A549 (cell line): Measurements from ENCODE around the gene MTHFSD.

Source experiments
- CHD2 ChIP-seq: fragments of 150-350 bp; IDR thresholded peaks from 2 replicates; pipeline ENCODE4 v1.6.1; 2014; ENCODE audit warnings: low read length; ENCODE audit not compliant: partially characterized antibody
- CHD4 ChIP-seq: fragments of 200-600 bp; sonication (generic); IDR thresholded peaks from 2 replicates; pipeline ENCODE4 v1.6.1; 2016; ENCODE audit warnings: antibody characterized with exemption, mild to moderate bottlenecking, borderline replicate concordance
- CTCF ChIP-seq: fragments of >200 bp; sonication (Bioruptor Twin); formaldehyde crosslinking; IDR thresholded peaks from 3 replicates; pipeline ENCODE4 v1.5.1; 2016
- ELK1 ChIP-seq: fragments of 150-350 bp; IDR thresholded peaks from 2 replicates; pipeline ENCODE4 v1.6.1; 2014; ENCODE audit warnings: low read depth, mild to moderate bottlenecking, low read length
- ESRRA ChIP-seq: fragments of 150-350 bp; IDR thresholded peaks from 2 replicates; pipeline ENCODE4 v1.6.1; 2014; ENCODE audit warnings: mild to moderate bottlenecking, low read length, borderline replicate concordance
- HOXB13 ChIP-seq: fragments of 250-450 bp; sonication (Bioruptor Pico); IDR thresholded peaks from 2 replicates; pipeline ENCODE4 v1.5.0; 2020; ENCODE audit warnings: low read depth, mild to moderate bottlenecking, moderate library complexity
- JUNB ChIP-seq: fragments of >200 bp; sonication (Bioruptor Twin); formaldehyde crosslinking; IDR thresholded peaks from 2 replicates; pipeline ENCODE4 v1.6.1; 2016
- MAFK ChIP-seq: fragments of 450-650 bp; IDR thresholded peaks from 2 replicates; pipeline ENCODE4 v1.6.1; 2014; ENCODE audit not compliant: partially characterized antibody
- NR3C1 ChIP-seq: fragments of >200 bp; sonication (Bioruptor Twin); formaldehyde crosslinking; IDR thresholded peaks from 3 replicates; pipeline ENCODE4 v1.6.1; 2017
- PBX3 ChIP-seq: IDR thresholded peaks from 2 replicates; pipeline ENCODE4 v1.6.1; 2012
- POLR2A ChIP-seq: IDR thresholded peaks from 2 replicates; pipeline ENCODE4 v1.6.1; 2012; ENCODE audit warnings: mild to moderate bottlenecking, low read length
- RAD21 ChIP-seq, 2 experiments: fragments of >200 bp in 1 of 2; sonication (Bioruptor Twin) in 1 of 2; formaldehyde crosslinking in 1 of 2; IDR thresholded peaks in 1 of 2; conservative IDR thresholded peaks in 1 of 2; 2 replicates in 1 of 2; 3 replicates in 1 of 2; pipeline ENCODE4 v1.6.1; 2012 to 2018; ENCODE audit warnings: inconsistent platforms in 1 of 2
- RNF2 ChIP-seq: fragments of 200-600 bp; sonication (generic); IDR thresholded peaks from 2 replicates; pipeline ENCODE4 v1.6.1; 2016; ENCODE audit warnings: low read depth, mild to moderate bottlenecking, antibody characterized with exemption, moderate library complexity, borderline replicate concordance
- SMC3 ChIP-seq: fragments of >200 bp; sonication (Bioruptor Twin); formaldehyde crosslinking; IDR thresholded peaks from 3 replicates; pipeline ENCODE4 v1.6.1; 2018; ENCODE audit warnings: inconsistent platforms

- TF ChIP-seq RNF2 (no peak), CTCF (no peak), MAFK (no peak), CHD2 (no peak), RAD21 (conservative IDR thresholded peaks at IDR 0.05 in 1 of 2, IDR thresholded peaks at IDR 0.05 in 1 of 2) (no peak), POLR2A (no peak), ELK1 (no peak), ESRRA (no peak), HOXB13 (CRISPR knock-in tag) (no peak), JUNB (no peak), PBX3 (no peak), NR3C1 (no peak), SMC3 (no peak), CHD4 (no peak)
Measured at GRCh38 chr16:86585821-86586611, 31.0 kb upstream of the MTHFSD start.
